IPS-NIHi7 (cell line): Measurements from ENCODE around the gene LINC01488.

Experiments
- DNase-seq: peaks from one replicate; pipeline ENCODE4 v3.0.0; 2012; ENCODE audit warnings: mixed read lengths; ENCODE audit errors: extremely low spot score

Gene LINC01488

DNA sequence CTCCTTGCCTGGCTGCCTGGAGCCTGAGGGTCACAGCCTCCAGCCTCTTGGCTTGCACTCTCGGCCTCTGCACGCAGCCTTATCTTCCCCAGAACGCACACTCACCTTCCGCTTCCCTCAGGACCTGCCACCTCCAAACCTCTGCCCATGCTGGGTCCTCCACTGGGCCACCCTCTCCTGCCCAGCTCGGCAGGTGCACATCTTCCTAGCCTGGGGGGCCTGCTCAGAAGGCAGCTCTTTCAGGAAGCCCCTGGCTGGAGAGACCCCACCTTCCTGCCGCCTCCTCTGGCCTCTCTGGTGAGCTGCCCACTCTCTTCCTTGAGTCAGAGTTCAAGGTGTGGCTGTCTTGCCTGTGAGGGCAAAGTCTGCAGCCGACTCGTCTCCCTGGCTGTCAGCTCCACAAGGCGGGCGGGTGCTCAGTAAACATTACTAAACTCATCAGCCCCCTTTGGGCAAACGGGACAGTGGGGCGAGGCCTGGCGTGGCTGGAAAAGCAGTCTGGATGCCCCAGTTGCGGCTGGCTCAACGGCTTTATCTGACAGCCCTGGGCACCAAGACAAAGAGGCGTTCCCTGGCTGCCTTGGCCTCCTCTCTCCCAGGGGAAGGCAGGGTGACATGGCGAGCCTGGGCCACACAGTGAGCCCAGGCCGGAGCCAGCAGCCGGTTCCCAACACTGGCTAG is 1.7 kb upstream of the LINC01488 start:
- DNase-seq: no peak

DNA sequence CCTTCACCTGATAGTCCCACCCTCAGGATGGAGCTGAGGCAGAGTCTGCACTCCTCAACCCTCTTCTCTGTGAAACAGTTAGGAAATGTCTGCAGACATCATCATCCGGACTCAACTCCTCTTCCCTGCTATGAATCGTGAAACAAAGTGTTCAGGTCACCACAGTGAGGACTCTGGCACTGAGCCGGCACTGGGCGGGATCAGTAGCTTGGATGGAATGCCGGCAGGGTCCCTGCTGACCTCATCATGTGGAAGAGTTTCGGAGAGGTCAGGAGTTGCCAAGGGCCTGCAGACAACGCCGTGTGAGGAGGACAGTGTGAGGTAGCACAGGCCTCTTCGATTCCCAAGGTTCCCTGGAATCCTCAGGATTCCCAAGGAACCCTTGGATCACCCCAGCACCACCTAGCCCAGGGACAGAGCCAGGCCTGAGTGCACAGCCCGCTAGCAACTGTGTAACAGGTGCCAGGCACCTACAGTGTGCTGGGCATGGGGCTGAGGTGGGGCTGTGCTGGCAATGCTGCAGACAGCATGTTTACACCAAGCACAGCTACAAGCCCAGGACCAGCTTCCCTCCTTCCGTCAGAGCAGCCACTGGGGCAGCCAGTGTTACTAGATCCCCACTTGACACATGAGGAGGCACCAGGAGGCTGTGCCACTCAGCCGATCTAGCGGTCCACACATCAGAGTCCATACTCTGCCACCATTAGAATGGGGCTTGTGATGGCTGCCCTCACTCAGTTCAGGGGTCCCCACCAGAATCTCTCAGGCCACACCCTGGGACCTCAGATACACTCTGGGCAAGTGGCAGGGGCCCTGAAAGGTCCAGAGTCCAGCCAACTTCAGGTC is 693 bp upstream of the LINC01488 start:
- no peak for DNase-seq

DNA sequence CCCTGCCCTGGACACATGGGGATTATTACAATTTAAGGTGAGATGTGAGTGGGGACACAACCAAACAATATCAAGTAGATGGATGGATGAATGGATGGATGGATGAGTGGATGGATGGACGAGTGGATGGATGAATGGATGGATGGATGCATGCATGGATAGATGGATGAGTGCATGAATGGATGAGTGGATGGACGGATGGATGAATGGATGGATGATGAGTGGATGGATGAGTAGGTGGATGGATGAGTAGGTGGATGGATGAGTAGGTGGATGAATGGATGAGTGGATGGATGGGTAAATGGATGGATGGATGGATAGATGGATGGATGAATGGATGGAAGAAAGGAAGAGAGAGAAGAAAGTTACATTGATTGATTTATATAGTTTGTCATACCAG is 859 bp downstream of the LINC01488 start:
- no peak for DNase-seq

DNA sequence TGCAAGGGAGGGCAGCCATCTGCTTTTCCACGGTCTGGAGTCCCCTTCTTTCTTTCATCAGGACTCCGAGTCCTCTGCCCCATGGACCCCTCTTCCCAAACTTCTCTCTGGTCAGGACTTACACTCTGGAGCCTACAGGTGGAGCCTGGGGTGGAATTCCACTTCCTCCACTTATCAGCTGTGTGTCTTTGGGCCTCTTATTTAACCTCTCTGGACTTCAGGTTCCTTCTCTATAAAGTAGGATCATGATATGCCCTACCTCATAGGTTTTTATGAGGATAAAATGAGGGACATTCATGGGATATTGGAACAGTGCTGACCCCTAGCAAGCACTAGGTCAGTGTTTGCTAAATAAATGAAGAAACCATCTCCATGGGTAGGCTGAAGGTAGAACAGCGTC is 1.7 kb downstream of the LINC01488 start:
- no peak for DNase-seq

DNA sequence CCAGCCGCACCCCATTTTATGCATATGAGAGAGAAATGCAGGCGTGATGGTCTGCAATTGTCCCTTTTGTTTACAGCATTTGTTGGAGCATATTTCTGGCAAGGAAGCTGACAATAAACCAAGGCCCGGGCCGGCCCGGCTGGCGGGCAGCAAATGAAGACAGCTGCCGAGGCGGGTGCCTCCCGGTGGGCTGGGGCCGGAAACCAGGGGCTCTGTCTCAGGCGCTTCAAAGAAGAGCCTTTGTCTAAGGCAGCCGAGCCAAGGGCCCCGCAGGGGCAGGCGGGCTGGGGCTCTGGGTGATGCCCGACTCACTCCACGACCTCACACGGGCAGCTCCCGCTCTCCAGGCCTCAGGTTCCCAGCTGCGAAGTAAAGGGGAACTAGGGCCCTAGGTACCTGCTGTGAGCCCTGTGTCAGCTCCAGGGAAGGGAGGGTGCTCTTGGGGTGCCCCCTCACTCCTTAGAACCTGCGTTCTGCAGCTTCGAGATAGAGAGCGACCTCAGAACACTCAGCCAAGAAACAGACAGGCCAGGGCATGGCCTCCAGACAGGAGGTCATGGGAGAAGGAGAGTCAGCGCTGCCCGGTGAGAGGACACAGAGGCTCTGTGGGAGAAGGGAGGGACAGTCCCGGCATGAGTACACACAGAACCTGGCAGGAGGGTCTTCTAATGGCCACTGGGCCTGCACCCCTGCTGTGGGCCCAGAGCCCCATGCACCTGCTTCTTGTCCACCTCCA is 2.4 kb downstream of the LINC01488 start:
- peak; percentile 58 for DNase-seq

DNA sequence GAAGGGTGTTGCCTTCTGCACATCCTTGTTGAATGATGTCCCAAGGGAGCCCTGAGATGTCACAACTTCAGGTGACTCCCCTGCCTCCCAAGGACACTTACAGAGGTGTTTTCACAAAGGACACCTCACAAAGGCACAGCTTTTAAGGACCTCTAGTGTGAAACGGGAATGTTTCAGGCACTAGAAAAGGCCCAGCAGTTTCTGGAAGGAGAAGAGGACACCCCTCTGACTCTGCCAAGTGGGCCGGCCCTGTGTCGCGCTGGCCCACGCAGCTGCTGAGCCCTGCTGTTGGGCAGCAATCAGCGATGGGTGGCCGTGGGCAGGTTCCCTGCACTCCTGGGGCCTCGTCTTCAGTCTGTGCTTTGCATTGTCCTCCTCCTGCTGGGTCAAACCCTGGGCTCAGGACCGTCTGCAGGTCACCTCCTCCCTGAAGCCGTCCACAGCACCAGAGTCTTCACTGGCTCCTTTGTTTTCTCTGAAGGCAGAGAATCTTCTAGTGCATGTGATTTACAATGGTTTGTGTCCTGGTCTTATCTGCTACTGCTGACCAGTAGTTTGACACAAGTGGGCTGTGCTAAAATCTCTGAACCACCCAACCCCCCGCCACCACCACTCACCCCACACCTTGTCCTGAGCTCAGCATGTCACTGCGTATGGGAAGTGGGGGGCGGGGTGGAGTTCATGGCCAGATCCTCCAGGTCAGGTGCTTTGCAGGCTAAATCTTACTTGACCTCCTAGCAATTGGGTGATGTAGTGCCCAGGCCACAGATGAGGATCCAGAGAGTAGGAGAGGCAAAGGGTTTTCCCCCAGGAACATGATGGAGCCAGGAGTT is 3.2 kb downstream of the LINC01488 start:
- no peak for DNase-seq

DNA sequence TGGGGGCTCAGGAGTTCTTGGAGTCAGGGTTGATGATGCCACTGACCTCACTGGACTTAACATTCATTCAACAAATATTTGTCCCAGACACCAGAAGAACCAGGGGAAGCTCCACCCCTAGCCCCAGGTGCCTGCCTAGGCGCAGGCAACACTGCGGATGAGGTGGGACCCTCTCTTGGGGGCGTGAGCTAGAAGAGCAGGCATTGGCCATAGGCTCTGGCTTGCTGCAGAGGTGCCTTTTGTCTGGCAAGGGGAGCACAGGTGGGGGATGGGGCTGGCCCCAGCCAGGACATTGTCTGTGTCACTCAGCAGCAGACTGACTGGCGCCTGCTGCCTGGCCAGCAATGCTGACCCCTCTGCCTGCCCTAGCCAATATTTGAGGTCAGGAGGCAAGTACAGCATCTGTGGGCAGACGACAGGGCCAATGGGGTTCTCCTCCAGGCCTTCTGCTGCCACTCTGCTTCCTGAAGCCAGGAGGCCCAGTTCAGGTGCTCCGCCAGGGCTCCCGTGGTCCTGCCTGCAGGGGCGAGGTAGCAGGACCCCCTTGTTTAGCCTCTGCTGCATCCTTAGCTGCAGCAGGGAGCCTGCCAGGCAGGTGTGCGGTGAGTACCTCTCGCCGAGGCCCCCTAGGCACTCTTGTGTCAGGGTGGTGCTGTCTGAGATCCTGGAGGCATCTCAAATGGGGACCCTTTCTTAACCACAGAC is 4.0 kb downstream of the LINC01488 start:
- no peak for DNase-seq

DNA sequence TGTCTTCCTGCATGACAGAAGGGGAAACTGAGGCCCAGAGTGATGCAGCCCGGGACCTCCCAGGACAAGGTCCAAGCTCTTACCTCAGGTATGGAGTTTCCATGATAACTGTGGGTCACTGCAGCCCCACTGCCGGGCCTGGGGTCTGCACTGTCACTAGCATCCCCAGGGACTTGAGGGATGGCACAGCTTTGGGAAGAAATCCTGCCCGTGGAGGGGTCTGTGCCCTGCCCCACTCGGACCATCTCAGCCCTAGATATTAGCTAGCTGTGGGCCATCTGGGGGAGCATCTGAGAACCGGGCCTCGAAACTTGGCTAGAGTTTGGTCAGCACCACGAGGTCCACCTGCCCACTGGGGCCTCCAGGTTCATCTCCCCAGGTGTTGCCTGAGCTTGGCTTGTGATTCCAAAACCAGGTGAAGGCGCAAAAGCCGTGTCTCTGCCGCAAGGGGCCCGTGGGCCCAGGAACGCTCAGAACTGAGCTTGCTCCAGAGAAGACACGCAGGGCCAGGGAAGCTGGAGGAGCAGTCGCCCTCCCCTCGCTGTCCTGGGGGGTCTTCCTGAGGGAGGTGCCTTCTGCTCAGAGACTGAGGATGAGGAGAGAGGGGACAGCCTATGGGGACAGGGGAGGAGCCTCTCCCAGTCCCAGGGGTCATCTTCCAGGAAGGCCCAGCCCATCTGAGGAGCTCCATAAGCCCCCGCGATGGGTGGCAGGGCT is 4.8 kb downstream of the LINC01488 start:
- no peak for DNase-seq

DNA sequence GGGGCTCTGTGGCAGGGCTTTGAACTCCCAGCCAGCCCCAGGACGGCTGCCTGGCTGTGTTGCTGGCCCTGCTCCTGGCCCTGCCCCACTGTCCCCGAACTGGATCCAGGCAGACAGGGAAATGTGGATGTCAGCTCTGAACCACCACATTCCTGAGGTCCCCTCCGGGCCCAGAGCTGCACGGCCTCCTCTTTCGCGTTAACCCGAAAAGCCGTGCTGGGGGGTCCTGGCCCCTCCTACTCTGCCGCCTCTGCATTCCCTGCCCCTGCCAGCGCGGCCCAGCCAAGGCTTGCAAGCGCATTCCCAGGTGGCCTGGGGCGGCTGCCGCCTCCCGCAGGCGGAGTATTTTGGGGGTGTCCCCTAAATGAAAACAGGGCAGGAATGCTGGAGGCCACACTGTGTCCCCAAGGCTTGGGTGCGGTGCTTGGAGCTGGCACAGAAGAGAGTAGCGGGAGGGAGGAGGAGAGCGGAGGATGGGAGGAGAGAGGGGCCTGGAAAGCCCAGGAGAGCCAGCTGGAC is 5.4 kb downstream of the LINC01488 start:
- no peak for DNase-seq

DNA sequence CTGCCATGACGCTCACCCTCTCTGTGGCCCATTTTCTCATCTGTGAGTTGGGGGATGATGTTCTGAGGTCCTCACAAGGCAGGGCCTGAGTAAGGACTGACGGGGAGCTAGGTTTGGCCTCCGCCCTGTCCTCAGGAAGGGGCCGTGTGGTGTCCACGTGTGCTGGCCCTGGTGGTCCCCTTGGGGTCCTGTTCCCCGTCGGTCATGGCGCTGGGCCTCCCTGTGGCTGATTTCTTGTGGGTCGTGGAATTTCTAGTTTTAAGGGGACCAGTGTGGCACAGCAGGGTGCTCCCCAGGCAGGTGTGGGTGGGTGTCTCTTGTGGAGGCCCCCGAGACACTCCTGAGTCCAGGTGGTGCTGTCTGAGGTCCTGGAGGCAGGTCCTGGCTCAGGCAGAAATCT is 5.9 kb downstream of the LINC01488 start:
- DNase-seq: no peak

DNA sequence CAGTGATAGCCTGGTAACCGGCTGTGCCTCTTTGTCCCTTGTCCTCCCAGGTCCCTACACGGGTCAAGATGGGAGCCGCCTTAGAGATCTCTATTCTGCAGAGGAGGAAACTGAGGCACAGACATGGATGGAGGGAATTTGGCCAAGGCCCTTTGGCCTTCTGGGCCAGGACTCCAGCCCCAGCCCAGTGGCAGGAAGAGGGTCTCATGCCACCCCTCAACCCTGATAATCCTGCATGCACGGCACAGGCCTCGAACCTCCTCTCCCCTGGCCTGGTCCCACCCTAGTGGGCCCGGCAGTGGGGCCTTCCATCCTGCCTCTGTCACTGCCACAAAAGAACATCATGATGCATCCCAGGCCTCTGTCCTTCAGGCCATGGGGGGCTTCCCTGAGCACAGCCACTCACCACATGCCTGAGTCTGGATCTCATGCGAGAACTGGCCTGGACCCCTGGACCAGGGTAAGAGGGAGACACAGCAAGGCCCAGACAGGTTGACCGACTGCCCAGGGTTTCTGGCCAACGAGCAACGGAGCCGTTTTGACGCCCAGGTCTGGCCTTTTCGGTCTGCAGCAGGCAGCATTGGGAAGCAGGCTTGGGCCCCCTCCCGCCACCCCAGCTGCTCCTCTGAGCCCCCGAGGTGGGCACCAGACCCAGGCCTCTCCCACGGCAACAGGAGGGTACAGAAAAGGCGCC is 6.5 kb downstream of the LINC01488 start:
- no peak for DNase-seq

DNA sequence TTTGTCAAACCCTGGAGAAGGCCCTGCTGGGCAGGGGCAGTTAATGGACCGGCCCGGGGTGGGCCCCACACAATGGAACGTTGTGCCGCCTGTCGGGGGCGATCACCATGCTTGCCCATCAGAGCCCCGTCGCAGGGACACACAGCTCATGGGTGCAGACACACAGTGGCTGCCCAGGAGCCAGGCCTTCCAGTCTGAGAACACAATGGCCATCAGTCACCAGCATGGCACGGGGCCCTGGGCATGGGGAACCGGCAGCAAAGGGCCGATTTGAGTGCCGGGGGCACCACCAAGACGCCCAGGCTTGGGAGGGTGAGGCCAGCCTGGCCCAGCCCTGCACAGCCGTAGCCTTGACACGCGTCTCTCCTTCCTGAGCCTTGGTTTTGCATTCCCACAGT is 7.1 kb downstream of the LINC01488 start:
- no peak for DNase-seq

DNA sequence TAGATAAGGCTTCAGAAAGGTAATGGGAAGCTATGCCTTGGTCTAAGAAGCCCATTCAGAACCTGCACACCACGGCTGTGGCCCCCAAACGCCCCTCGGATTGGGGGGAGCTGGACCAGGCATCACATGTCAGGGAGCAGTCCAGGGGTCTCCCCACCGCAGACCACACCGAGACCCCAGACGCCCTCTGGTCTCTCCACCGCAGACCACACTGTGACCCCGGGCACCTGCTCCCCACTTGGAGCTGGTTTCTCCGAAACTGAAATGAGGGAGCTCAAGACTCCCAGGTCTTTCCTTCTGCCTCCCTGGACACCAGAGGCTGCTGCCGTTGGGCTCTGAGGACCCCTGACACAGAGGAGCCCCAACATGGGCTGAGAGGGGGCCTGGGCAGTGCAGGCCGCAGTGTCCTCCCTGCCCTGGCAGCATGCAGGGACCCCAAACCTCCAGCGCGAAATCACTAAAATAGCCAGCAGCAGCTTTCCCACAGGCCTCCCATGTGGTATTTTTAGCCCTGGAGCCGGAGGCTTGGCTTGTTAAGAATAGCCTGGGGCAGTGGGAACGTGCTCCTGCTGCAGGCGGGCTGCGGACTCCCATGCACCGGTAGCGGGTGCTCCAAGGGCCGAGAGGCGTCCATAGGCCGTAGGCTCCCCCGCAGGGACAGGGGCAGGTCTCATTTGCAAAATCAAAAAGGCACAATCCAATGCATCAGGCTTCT is 7.7 kb downstream of the LINC01488 start:
- no peak for DNase-seq

DNA sequence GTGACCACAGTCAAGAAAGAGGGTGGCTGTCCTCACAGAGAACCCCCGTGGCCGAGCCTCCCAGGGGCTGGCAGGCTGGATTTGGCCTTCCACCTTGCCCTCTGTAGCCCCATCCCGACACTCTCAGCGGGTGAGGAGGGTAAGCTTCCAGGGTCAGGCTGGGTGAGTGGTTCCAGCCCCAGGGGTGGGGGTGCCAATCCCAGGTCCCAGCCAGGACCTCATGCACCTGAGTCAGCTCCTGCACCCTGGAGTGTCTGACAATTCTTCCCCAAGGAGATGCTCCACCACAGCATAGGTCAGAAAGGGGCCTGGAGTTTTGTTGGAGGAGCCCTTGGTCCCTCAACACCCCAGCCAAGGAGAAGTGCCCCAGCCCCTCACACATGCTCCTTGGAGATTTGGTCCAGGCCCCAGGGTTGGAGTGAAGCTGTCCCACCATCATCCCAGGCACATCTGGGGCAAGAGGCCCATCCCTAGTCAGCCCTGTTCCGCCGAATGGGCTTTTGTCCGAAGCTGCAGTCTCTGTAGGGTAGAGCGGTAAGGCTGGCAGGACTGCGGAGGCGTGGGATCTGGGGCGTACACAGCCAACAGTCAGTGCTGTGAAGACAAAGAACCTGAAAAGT is 8.4 kb downstream of the LINC01488 start:
- no peak for DNase-seq

DNA sequence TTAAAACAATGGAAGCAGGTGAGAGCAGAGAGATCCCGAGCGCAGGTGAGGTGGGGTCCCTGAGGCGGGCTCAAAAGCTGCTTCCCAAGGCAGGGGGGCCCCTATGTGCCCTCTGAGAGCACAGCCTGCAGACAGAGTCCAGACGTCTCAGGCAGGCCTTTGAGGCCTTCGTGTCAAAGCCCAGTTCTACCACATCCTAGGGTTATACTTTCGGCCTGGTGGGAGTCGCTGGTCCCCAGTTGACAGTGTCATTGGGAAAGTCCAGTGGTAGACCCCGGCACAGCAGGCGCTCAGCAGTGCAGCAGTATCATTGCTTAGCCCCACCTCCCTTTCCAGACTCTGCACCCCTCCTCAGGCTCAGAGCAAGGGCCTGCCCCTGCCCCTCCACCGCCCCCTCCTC is 9.1 kb downstream of the LINC01488 start:
- no peak for DNase-seq

DNA sequence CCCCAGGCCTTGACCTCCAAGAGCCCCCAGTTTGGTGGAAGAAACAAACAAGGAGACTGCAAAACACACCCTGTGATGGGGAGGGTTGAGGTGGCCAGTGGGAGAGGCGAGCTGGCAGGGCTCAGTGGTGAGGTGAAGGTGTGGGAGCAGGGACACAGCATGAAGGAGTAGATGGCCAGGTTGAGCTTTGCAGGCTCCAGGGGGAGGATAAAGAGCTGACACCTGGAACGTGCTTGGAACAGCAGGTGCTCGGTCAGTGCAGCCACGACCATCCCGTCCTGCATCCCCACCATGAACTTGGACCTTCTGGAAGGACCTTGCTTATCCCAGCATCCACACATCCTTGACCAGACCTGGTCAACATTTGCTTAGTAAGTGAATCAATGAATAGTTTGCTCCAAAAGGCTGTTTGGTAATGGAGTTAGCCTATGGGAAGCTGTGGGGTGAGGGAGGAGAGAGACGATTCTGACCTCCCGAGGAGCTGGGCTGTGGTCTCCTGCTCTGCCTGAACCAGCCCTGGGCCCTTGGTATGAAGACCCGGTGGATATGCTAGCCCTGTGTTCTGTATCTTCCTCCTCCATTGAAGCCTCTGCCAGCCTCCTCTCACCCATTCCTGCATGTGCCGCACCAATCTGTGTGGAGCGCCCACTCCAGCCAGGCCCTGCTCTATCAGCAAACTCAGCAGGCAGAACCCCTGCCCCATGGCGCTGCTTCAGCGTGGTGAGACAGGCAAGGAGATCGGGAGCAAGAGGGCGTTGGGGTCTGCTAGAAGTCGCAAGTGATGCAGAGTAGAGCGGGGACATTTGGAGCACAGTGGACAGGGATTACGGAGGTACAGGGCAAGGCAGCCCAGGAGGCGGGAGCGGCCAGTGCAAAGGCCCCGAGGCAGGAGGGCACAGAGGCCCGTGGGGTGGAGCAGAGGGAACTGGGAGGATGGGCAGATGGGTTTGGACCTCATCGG is 9.9 kb downstream of the LINC01488 start:
- DNase-seq: no peak
